Umbilical cord (tissue), 2 donors: ENCODE data around the gene SVIL. TPM values are rescaled to one million over a fixed set of nuclear protein-coding genes. Genes with fewer than 3 reads are reported as not detected.
A peak's percentile ranks its signal among the peaks of the same experiment; 100 is the strongest.
"Not testable (repeated sequence)": the region's sequence is repeated elsewhere in the genome, so short reads cannot be mapped to it uniquely, and the experiment has no call there.

Experiments
- DNase-seq: peaks from one replicate; pipeline ENCODE4 v3.0.0-alpha.2; 2015; ENCODE audit warnings: low spot score
- total RNA-seq: library from RNA; depleted of rRNA; stranded (reverse); fragments of >200 nt; gene quantifications from one replicate; pipeline ENCODE4 v1.2.3, GENCODE V29; 2014; ENCODE audit warnings: low replicate concordance; ENCODE audit not compliant: insufficient read depth

Gene SVIL
- total RNA-seq, 1 donor from 2014 or later = 122 TPM

GRCh38 chr10:29576681-29577080 is 58.1 kb downstream of the SVIL start:
- DNase-seq = no peak

GRCh38 chr10:29575098-29575455 is 59.7 kb downstream of the SVIL start:
- no peak for DNase-seq

GRCh38 chr10:29574212-29575097 is 60.3 kb downstream of the SVIL start:
- DNase-seq = not testable (repeated sequence)

GRCh38 chr10:29570248-29570647 is 64.5 kb downstream of the SVIL start:
- not testable (repeated sequence) for DNase-seq

GRCh38 chr10:29569795-29570194 is 65.0 kb downstream of the SVIL start:
- no peak for DNase-seq

GRCh38 chr10:29567003-29567402 is 67.8 kb downstream of the SVIL start:
- no peak for DNase-seq

GRCh38 chr10:29566209-29566608 is 68.6 kb downstream of the SVIL start:
- DNase-seq = not testable (repeated sequence)

- no peak for DNase-seq
Observed at GRCh38 chr10:29563420-29564035, 71.2 kb downstream of the SVIL start.

- DNase-seq = not testable (repeated sequence)
Observed at GRCh38 chr10:29563006-29563405, 71.8 kb downstream of the SVIL start.

- DNase-seq = peak; percentile 73
Observed at GRCh38 chr10:29559996-29560395, 74.8 kb downstream of the SVIL start.

GRCh38 chr10:29557665-29558064 is 77.1 kb downstream of the SVIL start:
- DNase-seq = no peak

- no peak for DNase-seq
Observed at GRCh38 chr10:29555746-29556481, 78.9 kb downstream of the SVIL start.

- no peak for DNase-seq
Observed at GRCh38 chr10:29555091-29555745, 79.6 kb downstream of the SVIL start.

GRCh38 chr10:29554660-29555059 is 80.1 kb downstream of the SVIL start:
- DNase-seq = peak; percentile 22

- DNase-seq = no peak
Observed at GRCh38 chr10:29553544-29554250, 81.1 kb downstream of the SVIL start.

- not testable (repeated sequence) for DNase-seq
Observed at GRCh38 chr10:29553116-29553515, 81.7 kb downstream of the SVIL start.

GRCh38 chr10:29549493-29549892 is 85.3 kb downstream of the SVIL start:
- not testable (repeated sequence) for DNase-seq

GRCh38 chr10:29546773-29547313 is 87.9 kb downstream of the SVIL start:
- DNase-seq = no peak

- DNase-seq = no peak
Observed at GRCh38 chr10:29545122-29545521, 89.6 kb downstream of the SVIL start.

- DNase-seq = no peak
Observed at GRCh38 chr10:29543715-29544114, 91.1 kb downstream of the SVIL start.

- DNase-seq = no peak
Observed at GRCh38 chr10:29542723-29543122, 92.0 kb downstream of the SVIL start.
